Astrocyte (in vitro differentiated cells and primary cell): Measurements from ENCODE around the gene MPZL1. TPM values are rescaled to one million over a fixed set of nuclear protein-coding genes. Genes with fewer than 3 reads are reported as not detected.

Source experiments
- DNase-seq: peaks from one replicate; pipeline ENCODE4 v3.0.0-alpha.2; 2010; ENCODE audit warnings: low read depth
- FAIRE-seq: peaks from 2 replicates; lab custom pipeline; 2011; peaks lifted over from hg19 to GRCh38; lab: Jason Lieb, UNC
- H2AFZ ChIP-seq: 2 replicates; pipeline ENCODE4 v1.6.0; 2012; ENCODE audit warnings: low read depth, low read length, inconsistent platforms
- H3K27ac ChIP-seq: 2 replicates; pipeline ENCODE4 v1.5.1; 2011; ENCODE audit warnings: low read depth, low read length, inconsistent platforms
- H3K27me3 ChIP-seq: 2 replicates; pipeline ENCODE4 v1.6.0; 2011; ENCODE audit warnings: low read length, inconsistent platforms; ENCODE audit not compliant: insufficient read depth
- H3K36me3 ChIP-seq: 2 replicates; pipeline ENCODE4 v1.5.1; 2011; ENCODE audit warnings: low read length, inconsistent platforms; ENCODE audit not compliant: insufficient read depth
- H3K4me1 ChIP-seq: 2 replicates; pipeline ENCODE4 v1.5.1; 2011; ENCODE audit warnings: low read length, inconsistent platforms; ENCODE audit not compliant: insufficient read depth
- H3K4me2 ChIP-seq: 2 replicates; pipeline ENCODE4 v1.6.0; 2012; ENCODE audit warnings: low read length, inconsistent platforms
- H3K4me3 ChIP-seq: 2 replicates; pipeline ENCODE4 v1.5.1; 2011; ENCODE audit warnings: low read depth, mild to moderate bottlenecking, low read length, inconsistent platforms; ENCODE audit not compliant: insufficient read depth
- H3K79me2 ChIP-seq: 2 replicates; pipeline ENCODE4 v1.6.0; 2012; ENCODE audit warnings: mild to moderate bottlenecking, low read length, inconsistent platforms; ENCODE audit not compliant: insufficient read depth
- H3K9ac ChIP-seq: 2 replicates; pipeline ENCODE4 v1.6.0; 2012; ENCODE audit warnings: mild to moderate bottlenecking, low read length, inconsistent platforms
- H3K9me3 ChIP-seq: 2 replicates; pipeline ENCODE4 v1.5.1; 2012; ENCODE audit warnings: low read depth, mild to moderate bottlenecking, low read length, inconsistent platforms; ENCODE audit not compliant: insufficient read depth
- H4K20me1 ChIP-seq: 2 replicates; pipeline ENCODE4 v1.6.0; 2012; ENCODE audit warnings: low read length, inconsistent platforms; ENCODE audit not compliant: insufficient read depth
- H3K27ac Mint-ChIP-seq: one replicate; pipeline ENCODE4 v1.8.0; 2021; ENCODE audit warnings: mild to moderate bottlenecking, mixed read lengths; ENCODE audit not compliant: unreplicated experiment
- H3K27me3 Mint-ChIP-seq: one replicate; pipeline ENCODE4 v1.8.0; 2021; ENCODE audit warnings: low read depth, mixed read lengths; ENCODE audit not compliant: unreplicated experiment
- H3K36me3 Mint-ChIP-seq: one replicate; pipeline ENCODE4 v1.8.0; 2021; ENCODE audit warnings: low read depth, mixed read lengths; ENCODE audit not compliant: unreplicated experiment
- H3K4me1 Mint-ChIP-seq: one replicate; pipeline ENCODE4 v1.8.0; 2021; ENCODE audit warnings: low read depth, mixed read lengths; ENCODE audit not compliant: unreplicated experiment
- H3K4me3 Mint-ChIP-seq: one replicate; pipeline ENCODE4 v1.8.0; 2021; ENCODE audit warnings: mild to moderate bottlenecking, moderate library complexity, mixed read lengths; ENCODE audit not compliant: unreplicated experiment
- H3K9me3 Mint-ChIP-seq: one replicate; pipeline ENCODE4 v1.8.0; 2021; ENCODE audit warnings: mild to moderate bottlenecking, mixed read lengths; ENCODE audit not compliant: unreplicated experiment
- EZH2 ChIP-seq: IDR thresholded peaks from 2 replicates; pipeline ENCODE4 v1.6.1; 2012; ENCODE audit warnings: mild to moderate bottlenecking, low read length, inconsistent platforms; ENCODE audit not compliant: insufficient read depth
- total RNA-seq: library from RNA; stranded (reverse); gene quantifications from 2 replicates; pipeline ENCODE4 v1.2.1, GENCODE V29; 2021
- TF ChIP-seq, protein P1 (sequence below): IDR thresholded peaks from 2 replicates; pipeline ENCODE4 v1.5.1; 2011; ENCODE audit warnings: low read depth, mild to moderate bottlenecking, inconsistent platforms, low read length, moderate library complexity; ENCODE audit not compliant: insufficient read depth

The MPZL1 gene
- total RNA-seq, 1 donor from 2014 or later, result 240 TPM

DNA sequence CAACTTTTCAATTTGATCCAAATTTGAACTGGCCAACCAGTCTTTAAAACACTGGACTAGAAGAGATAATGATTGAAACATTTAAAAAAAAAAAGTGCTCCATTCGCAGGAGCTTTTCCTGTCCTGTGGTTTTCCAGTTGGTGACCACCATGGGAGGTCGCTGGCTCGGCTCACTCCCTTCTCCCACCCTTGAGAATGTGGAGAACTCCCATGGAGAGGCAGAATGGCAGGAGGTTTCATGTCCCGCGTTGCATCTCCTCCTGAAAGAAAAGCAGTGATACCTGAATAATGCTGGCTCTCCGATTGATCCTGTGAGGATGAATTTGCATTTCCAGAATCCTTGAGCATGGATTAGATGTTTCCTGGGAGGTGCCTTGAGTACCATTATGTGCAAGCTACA is 16.5 kb upstream of the MPZL1 start:
- Histone ChIP-seq H3K9me3 (no peaks in the 10 kb centered on the region), H3K4me3 (no peak overlapping the region), H4K20me1 (no peaks in the 10 kb centered on the region), H3K9ac (no peak overlapping the region), H3K4me2 (no peak overlapping the region), H3K27me3 (peaks cover 38% of the 10 kb centered on the region), H3K4me1 (no peaks in the 10 kb centered on the region), H3K27ac (no peak overlapping the region), H3K79me2 (no peaks in the 10 kb centered on the region), H3K36me3 (no peaks in the 10 kb centered on the region), H2AFZ (no peak overlapping the region)
- no peak for DNase-seq
- TF ChIP-seq, protein P1, sequence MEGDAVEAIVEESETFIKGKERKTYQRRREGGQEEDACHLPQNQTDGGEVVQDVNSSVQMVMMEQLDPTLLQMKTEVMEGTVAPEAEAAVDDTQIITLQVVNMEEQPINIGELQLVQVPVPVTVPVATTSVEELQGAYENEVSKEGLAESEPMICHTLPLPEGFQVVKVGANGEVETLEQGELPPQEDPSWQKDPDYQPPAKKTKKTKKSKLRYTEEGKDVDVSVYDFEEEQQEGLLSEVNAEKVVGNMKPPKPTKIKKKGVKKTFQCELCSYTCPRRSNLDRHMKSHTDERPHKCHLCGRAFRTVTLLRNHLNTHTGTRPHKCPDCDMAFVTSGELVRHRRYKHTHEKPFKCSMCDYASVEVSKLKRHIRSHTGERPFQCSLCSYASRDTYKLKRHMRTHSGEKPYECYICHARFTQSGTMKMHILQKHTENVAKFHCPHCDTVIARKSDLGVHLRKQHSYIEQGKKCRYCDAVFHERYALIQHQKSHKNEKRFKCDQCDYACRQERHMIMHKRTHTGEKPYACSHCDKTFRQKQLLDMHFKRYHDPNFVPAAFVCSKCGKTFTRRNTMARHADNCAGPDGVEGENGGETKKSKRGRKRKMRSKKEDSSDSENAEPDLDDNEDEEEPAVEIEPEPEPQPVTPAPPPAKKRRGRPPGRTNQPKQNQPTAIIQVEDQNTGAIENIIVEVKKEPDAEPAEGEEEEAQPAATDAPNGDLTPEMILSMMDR, result no peak
- no peak for TF ChIP-seq EZH2
- H3K9me3 Mint-ChIP-seq, result no peaks in the 10 kb centered on the region
- peaks cover 27% of the 10 kb centered on the region for H3K4me1 Mint-ChIP-seq
- H3K27me3 Mint-ChIP-seq, result peaks cover 12% of the 10 kb centered on the region
- no peak overlapping the region for H3K27ac Mint-ChIP-seq
- H3K36me3 Mint-ChIP-seq, result no peaks in the 10 kb centered on the region
- FAIRE-seq, result no peak
- no peak overlapping the region for H3K4me3 Mint-ChIP-seq

DNA sequence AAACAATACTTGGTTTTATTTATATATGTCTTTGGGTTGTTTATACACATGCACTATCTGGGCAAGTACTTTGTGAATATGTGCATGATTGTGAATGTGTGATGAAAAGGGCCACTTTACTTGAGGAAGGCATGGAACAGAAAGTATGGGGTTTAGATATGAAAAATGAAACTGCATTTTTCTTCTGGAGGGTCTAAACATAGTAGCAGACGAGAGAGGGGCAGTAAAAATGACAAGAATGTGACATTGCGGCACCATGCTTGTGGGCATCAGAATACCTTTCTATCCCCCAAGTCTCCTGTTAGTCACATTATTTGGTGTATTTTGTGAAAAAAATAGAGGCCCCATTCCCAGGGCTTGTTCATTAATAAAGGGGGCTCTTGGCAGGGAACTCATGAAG is 15.4 kb upstream of the MPZL1 start:
- H3K9me3 Mint-ChIP-seq, result no peaks in the 10 kb centered on the region

More for the DNA sequence above, 15.4 kb upstream of the MPZL1 start:
- H3K4me3 Mint-ChIP-seq, result no peak overlapping the region
- H3K27ac ChIP-seq, result no peak overlapping the region
- FAIRE-seq (no peak), DNase-seq (no peak)
- H3K4me2 ChIP-seq, result no peak overlapping the region
- no peaks in the 10 kb centered on the region for H4K20me1 ChIP-seq
- H3K9ac ChIP-seq, result no peak overlapping the region
- no peaks in the 10 kb centered on the region for H3K36me3 Mint-ChIP-seq
- peaks cover 38% of the 10 kb centered on the region for H3K27me3 ChIP-seq
- no peak overlapping the region for H2AFZ ChIP-seq
- no peak overlapping the region for H3K27ac Mint-ChIP-seq
- H3K27me3 Mint-ChIP-seq, result peaks cover 12% of the 10 kb centered on the region
- peaks cover 27% of the 10 kb centered on the region for H3K4me1 Mint-ChIP-seq
- no peak overlapping the region for H3K4me3 ChIP-seq
- H3K4me1 ChIP-seq, result no peaks in the 10 kb centered on the region
- H3K9me3 ChIP-seq, result no peaks in the 10 kb centered on the region
- no peak for TF ChIP-seq EZH2
- TF ChIP-seq, protein P1, result no peak
- no peaks in the 10 kb centered on the region for H3K36me3 ChIP-seq
- H3K79me2 ChIP-seq, result no peaks in the 10 kb centered on the region
